H1 (cell line): ENCODE data around the gene JAKMIP1. TPM values are rescaled to one million over a fixed set of nuclear protein-coding genes. Genes with fewer than 3 reads are reported as not detected.

Experiments used
- CTCF ChIA-PET: fragments of 300-600 bp; sonication (Branson Sonifier 250); formaldehyde crosslinking; loops from one replicate; lab custom pipeline; 2021; ENCODE audit not compliant: partially characterized antibody; lab: Charles Lee
- POLR2A ChIA-PET: fragments of 300-600 bp; sonication (Branson Sonifier 250); formaldehyde crosslinking; loops from one replicate; lab custom pipeline; 2021; ENCODE audit warnings: inconsistent platforms; ENCODE audit not compliant: partially characterized antibody; lab: Charles Lee
- DNase-seq, 2 experiments: peaks; one replicate each; pipeline versions ENCODE4 v3.0.0 to v3.0.0-alpha.2; 2010 to 2022; ENCODE audit warnings: low spot score in 2 of 2, low read depth in 1 of 2, mixed read lengths in 1 of 2
- FAIRE-seq: peaks from 2 replicates; lab custom pipeline; 2011; peaks lifted over from hg19 to GRCh38; lab: Jason Lieb, UNC
- H2AFZ ChIP-seq: 2 replicates; pipeline ENCODE4 v1.8.1; 2012; ENCODE audit warnings: low read length, inconsistent platforms
- H2AK5ac ChIP-seq: 2 replicates; pipeline ENCODE4 v1.6.1; 2013; ENCODE audit warnings: low read depth, low read length
- H2BK120ac ChIP-seq: replicated peaks from 2 replicates; pipeline ENCODE3; 2013; ENCODE audit warnings: low read depth, low read length, inconsistent platforms
- H2BK12ac ChIP-seq: 2 replicates; pipeline ENCODE4 v1.6.1; 2013; ENCODE audit warnings: low read depth, low read length
- H2BK15ac ChIP-seq: 2 replicates; pipeline ENCODE4 v1.6.1; 2013; ENCODE audit warnings: low read length
- H2BK20ac ChIP-seq: 2 replicates; pipeline ENCODE4 v1.6.1; 2013; ENCODE audit warnings: low read length
- H2BK5ac ChIP-seq: 2 replicates; pipeline ENCODE4 v1.6.1; 2013; ENCODE audit warnings: low read depth, low read length
- H3K14ac ChIP-seq: 2 replicates; pipeline ENCODE4 v1.6.1; 2013; ENCODE audit warnings: inconsistent platforms; ENCODE audit not compliant: insufficient read length
- H3K18ac ChIP-seq: 2 replicates; pipeline ENCODE4 v1.6.1; 2013; ENCODE audit warnings: low read length; ENCODE audit errors: extremely low read depth
- H3K23ac ChIP-seq: 2 replicates; pipeline ENCODE4 v1.6.1; 2013; ENCODE audit warnings: inconsistent platforms; ENCODE audit not compliant: insufficient read length
- H3K23me2 ChIP-seq: 2 replicates; pipeline ENCODE4 v1.6.1; 2013; ENCODE audit warnings: low read depth, low read length
- H3K27ac ChIP-seq: 2 replicates; pipeline ENCODE4 v1.6.1; 2011; ENCODE audit warnings: low read depth, low read length, inconsistent platforms
- H3K27me3 ChIP-seq, 4 experiments: replicated peaks in 1 of 4; 1 replicate in 1 of 4; 2 replicates in 3 of 4; pipeline versions ENCODE4 v1.6.1 to v1.8.1; 2011 to 2013; ENCODE audit warnings: low read length in 3 of 4, mild to moderate bottlenecking in 3 of 4, inconsistent platforms in 2 of 4, mixed read lengths in 2 of 4, moderate library complexity in 1 of 4; ENCODE audit not compliant: control insufficient read depth in 3 of 4, insufficient read depth in 3 of 4; ENCODE audit errors: extremely low read depth in 1 of 4
- H3K36me3 ChIP-seq, 4 experiments: 2 replicates each; pipeline versions ENCODE4 v1.6.1 to v1.8.1; 2011 to 2013; ENCODE audit warnings: mild to moderate bottlenecking in 4 of 4, low read length in 3 of 4, moderate library complexity in 2 of 4, control low read depth in 1 of 4, inconsistent platforms in 1 of 4; ENCODE audit not compliant: insufficient read depth in 4 of 4, control insufficient read depth in 2 of 4
- H3K4ac ChIP-seq: replicated peaks from 2 replicates; pipeline ENCODE3; 2013; ENCODE audit warnings: low read length, low read depth, mixed read lengths, inconsistent platforms; ENCODE audit not compliant: insufficient read length
- H3K4me1 ChIP-seq, 4 experiments: replicated peaks in 1 of 4; 1 replicate in 1 of 4; 2 replicates in 3 of 4; pipeline versions ENCODE4 v1.6.1 to v1.8.1; 2011 to 2013; ENCODE audit warnings: low read length in 3 of 4, inconsistent platforms in 2 of 4, mixed read lengths in 1 of 4; ENCODE audit not compliant: insufficient read depth in 4 of 4, control insufficient read depth in 3 of 4
- H3K4me2 ChIP-seq, 2 experiments: 2 replicates each; pipeline versions ENCODE4 v1.6.1 to v1.8.1; 2011 to 2013; ENCODE audit warnings: low read depth in 2 of 2, low read length in 2 of 2, control low read depth in 1 of 2, inconsistent platforms in 1 of 2, mild to moderate bottlenecking in 1 of 2; ENCODE audit not compliant: insufficient read depth in 1 of 2
- H3K4me3 ChIP-seq, 4 experiments: fragments of 200-600, 300-600 bp in 1 of 4; sonication (generic), shearing (Covaris generic), sonication (Bioruptor Twin) in 1 of 4; 2 replicates each; pipeline versions ENCODE4 v1.5.1 to v1.8.1; 2011 to 2016; ENCODE audit warnings: low read length in 4 of 4, low read depth in 3 of 4, control low read depth in 2 of 4, inconsistent platforms in 2 of 4, mild to moderate bottlenecking in 2 of 4, mixed read lengths in 1 of 4, moderate library complexity in 1 of 4; ENCODE audit not compliant: insufficient read depth in 2 of 4; ENCODE audit errors: extremely low read depth in 1 of 4
- H3K56ac ChIP-seq: replicated peaks from 2 replicates; pipeline ENCODE3; 2013; ENCODE audit warnings: low read depth, mild to moderate bottlenecking, mixed read lengths, low read length, inconsistent platforms; ENCODE audit not compliant: insufficient read length
- H3K79me1 ChIP-seq: 2 replicates; pipeline ENCODE4 v1.6.1; 2013; ENCODE audit warnings: low read depth, low read length, control low read depth
- H3K79me2 ChIP-seq, 2 experiments: 2 replicates each; pipeline versions ENCODE4 v1.6.1 to v1.8.1; 2012 to 2013; ENCODE audit warnings: low read length in 2 of 2, mild to moderate bottlenecking in 2 of 2, inconsistent platforms in 1 of 2; ENCODE audit not compliant: insufficient read depth in 2 of 2, control insufficient read depth in 1 of 2
- H3K9ac ChIP-seq, 4 experiments: replicated peaks in 1 of 4; 1 replicate in 1 of 4; 2 replicates in 3 of 4; pipeline versions ENCODE4 v1.6.1 to v1.8.1; 2011 to 2013; ENCODE audit warnings: low read depth in 3 of 4, low read length in 3 of 4, control low read depth in 2 of 4, mild to moderate bottlenecking in 2 of 4, moderate library complexity in 2 of 4, inconsistent platforms in 1 of 4; ENCODE audit errors: extremely low read depth in 1 of 4
- H3K9me3 ChIP-seq, 2 experiments: 2 replicates each; pipeline versions ENCODE4 v1.6.1 to v1.8.1; 2012 to 2013; ENCODE audit warnings: mild to moderate bottlenecking in 2 of 2, moderate library complexity in 2 of 2, control low read depth in 1 of 2, inconsistent platforms in 1 of 2, low read depth in 1 of 2, low read length in 1 of 2, mixed read lengths in 1 of 2; ENCODE audit not compliant: insufficient read depth in 2 of 2
- H4K20me1 ChIP-seq, 2 experiments: replicated peaks in 1 of 2; 2 replicates each; pipeline versions ENCODE3 to v1.8.1; 2011 to 2013; ENCODE audit warnings: inconsistent platforms in 2 of 2, low read length in 2 of 2, mild to moderate bottlenecking in 1 of 2; ENCODE audit not compliant: insufficient read depth in 2 of 2, control insufficient read depth in 1 of 2
- H4K5ac ChIP-seq: 2 replicates; pipeline ENCODE4 v1.6.1; 2013; ENCODE audit warnings: low read length, low read depth, mixed read lengths, inconsistent platforms; ENCODE audit not compliant: insufficient read length
- H4K8ac ChIP-seq: 2 replicates; pipeline ENCODE4 v1.8.0; 2013; ENCODE audit warnings: mild to moderate bottlenecking, moderate library complexity, low read length, inconsistent platforms; ENCODE audit not compliant: insufficient read depth; ENCODE audit errors: extremely low read depth
- H4K91ac ChIP-seq: replicated peaks from 2 replicates; pipeline ENCODE3; 2013; ENCODE audit warnings: low read length, mixed read lengths, inconsistent platforms; ENCODE audit not compliant: insufficient read length
- BACH1 ChIP-seq: IDR thresholded peaks from 2 replicates; pipeline ENCODE4 v1.6.1; 2012; ENCODE audit warnings: low read length, improper control_type of control experiment
- KDM1A ChIP-seq: fragments of 200-600, 300-600 bp; sonication (generic); IDR thresholded peaks from 2 replicates; pipeline ENCODE4 v1.7.1; 2016; ENCODE audit warnings: mild to moderate bottlenecking, low read length, borderline replicate concordance
- RAD21 ChIP-seq, 2 experiments: IDR thresholded peaks in 1 of 2; conservative IDR thresholded peaks in 1 of 2; 2 replicates each; pipeline ENCODE4 v1.6.1; 2011; ENCODE audit warnings: low read depth in 2 of 2, low read length in 2 of 2, improper control_type of control experiment in 1 of 2, inconsistent platforms in 1 of 2, mild to moderate bottlenecking in 1 of 2, moderate library complexity in 1 of 2
- WGBS, 2 experiments: shearing (Covaris generic) in 1 of 2; methylation state at CpG; one replicate each; pipeline versions ENCODE4 v1.1.6 to v1.1.7; 2013 to 2015; ENCODE audit warnings: low lambda C conversion rate in 2 of 2, mixed read lengths in 2 of 2, inconsistent platforms in 1 of 2, low coverage in 1 of 2, missing lambda C conversion rate in 1 of 2; ENCODE audit not compliant: insufficient replicate concordance in 2 of 2, insufficient coverage in 1 of 2, insufficient read length in 1 of 2; ENCODE audit errors: extremely low coverage in 1 of 2, missing lambda C conversion rate in 1 of 2; 5-methylcytosine and 5-hydroxymethylcytosine counted together
- polyA plus RNA-seq, 7 experiments: library from polyadenylated mRNA; depleted of rRNA in 3 of 7; stranded (reverse) in 5 of 7; unstranded in 2 of 7; fragments of >200 nt in 5 of 7; fragments of 200-250 nt in 2 of 7; gene quantifications; 1 replicate in 5 of 7; 2 replicates in 1 of 7; 4 replicates in 1 of 7; pipeline versions ENCODE4 v1.2.1 to v1.2.3, GENCODE V29; 2011 to 2013; ENCODE audit warnings: missing spikeins in 2 of 7, mixed read lengths in 2 of 7
- total RNA-seq: library from RNA; stranded (reverse); fragmentation: NEBNext Ultra II Directional; extraction: Animal tissue kit (Norgen Biotek cat#: 25700); gene quantifications from 2 replicates; pipeline ENCODE4 v1.2.1, GENCODE V29; 2021
- TF ChIP-seq, protein P1 (sequence below), 3 experiments: IDR thresholded peaks; 1 replicate in 2 of 3; 2 replicates in 1 of 3; pipeline versions ENCODE4 v1.5.1 to v1.6.1; 2011; ENCODE audit warnings: low read length in 3 of 3, mild to moderate bottlenecking in 3 of 3, inconsistent platforms in 2 of 3, low read depth in 1 of 3, moderate library complexity in 1 of 3; ENCODE audit not compliant: insufficient read depth in 1 of 3; ENCODE audit errors: control extremely low read depth in 1 of 3

JAKMIP1 gene
- total and polyA plus RNA-seq, 2 of the 8 experiments (the other 6 are each of a cell fraction or from before 2014, with no cell fraction given), result 2.5 to 4.4 TPM

GRCh38 chr4:6044805-6045204, 155.5 kb downstream of the JAKMIP1 start:
- Histone ChIP-seq H3K56ac (no peak overlapping the region), H3K14ac (no peak overlapping the region), H3K18ac (no peak overlapping the region), H2BK5ac (no peak overlapping the region), H3K9me3 (no peaks in the 10 kb centered on the region), H3K4ac (no peak overlapping the region), H2BK15ac (no peak overlapping the region), H3K27me3 (no peaks in the 10 kb centered on the region; a peak in 1 of 7 replicates), H2BK120ac (no peak overlapping the region), H3K4me2 (no peak overlapping the region), H4K5ac (no peak overlapping the region), H2BK12ac (no peak overlapping the region), H3K4me3 (no peak overlapping the region), H3K27ac (no peak overlapping the region), H4K91ac (no peak overlapping the region), H3K23ac (no peak overlapping the region), H4K8ac (no peak overlapping the region), H2AK5ac (no peak overlapping the region), H3K23me2 (no peaks in the 10 kb centered on the region), H2BK20ac (no peak overlapping the region), H3K79me2 (no peaks in the 10 kb centered on the region), H3K4me1 (no peaks in the 10 kb centered on the region; a peak in 1 of 7 replicates), H3K9ac (no peak overlapping the region), H2AFZ (no peak overlapping the region), H3K36me3 (no peaks in the 10 kb centered on the region), H3K79me1 (no peaks in the 10 kb centered on the region), H4K20me1 (peaks cover 2 to 6% of the 10 kb centered on the region in 2 experiments)
- WGBS, 2 experiments, result 58% methylated on average over 9 of the region's 9 CpGs; no CpG with 5 or more reads in 1 of the 2 experiments
- POLR2A ChIA-PET, result interaction anchor here (0.9 kb wide), 1 partner anchor 34 kb away, joined by 3 read pairs; no protein-coding TSS in a partner anchor
- CTCF ChIA-PET, result interaction anchor here (0.6 to 2.0 kb wide), 8 partner anchors 9 to 1152 kb away, joined by 3 to 6 read pairs (median 3); no protein-coding TSS in a partner anchor
- FAIRE-seq (no peak), DNase-seq (peak in 1 of 2 experiments; percentile 68)
- TF ChIP-seq BACH1, result no peak
- TF ChIP-seq KDM1A, result no peak
- peak; percentile 56 to 65 for TF ChIP-seq RAD21 (IDR thresholded peaks at IDR 0.05 in 1 of 2, conservative IDR thresholded peaks at IDR 0.05 in 1 of 2; ENCODE audit: low read depth in 2 of 2, low read length in 2 of 2)
- TF ChIP-seq, protein P1, sequence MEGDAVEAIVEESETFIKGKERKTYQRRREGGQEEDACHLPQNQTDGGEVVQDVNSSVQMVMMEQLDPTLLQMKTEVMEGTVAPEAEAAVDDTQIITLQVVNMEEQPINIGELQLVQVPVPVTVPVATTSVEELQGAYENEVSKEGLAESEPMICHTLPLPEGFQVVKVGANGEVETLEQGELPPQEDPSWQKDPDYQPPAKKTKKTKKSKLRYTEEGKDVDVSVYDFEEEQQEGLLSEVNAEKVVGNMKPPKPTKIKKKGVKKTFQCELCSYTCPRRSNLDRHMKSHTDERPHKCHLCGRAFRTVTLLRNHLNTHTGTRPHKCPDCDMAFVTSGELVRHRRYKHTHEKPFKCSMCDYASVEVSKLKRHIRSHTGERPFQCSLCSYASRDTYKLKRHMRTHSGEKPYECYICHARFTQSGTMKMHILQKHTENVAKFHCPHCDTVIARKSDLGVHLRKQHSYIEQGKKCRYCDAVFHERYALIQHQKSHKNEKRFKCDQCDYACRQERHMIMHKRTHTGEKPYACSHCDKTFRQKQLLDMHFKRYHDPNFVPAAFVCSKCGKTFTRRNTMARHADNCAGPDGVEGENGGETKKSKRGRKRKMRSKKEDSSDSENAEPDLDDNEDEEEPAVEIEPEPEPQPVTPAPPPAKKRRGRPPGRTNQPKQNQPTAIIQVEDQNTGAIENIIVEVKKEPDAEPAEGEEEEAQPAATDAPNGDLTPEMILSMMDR (IDR thresholded peaks at IDR 0.05; ENCODE audit: control extremely low read depth in 1 of 3, insufficient read depth in 1 of 3, low read depth in 1 of 3, low read length in 3 of 3), result peak in 2 of 3 experiments; percentile 74 to 77; a peak in 3 of 4 replicates
